AG10803 (cell line): ENCODE results near the gene ZNF236.

ENCODE experiments used
- DNase-seq: peaks from one replicate; pipeline ENCODE4 v3.0.0; 2010; ENCODE audit warnings: low read depth
- H3K4me3 ChIP-seq: 2 replicates; pipeline ENCODE4 v1.5.1; 2011; ENCODE audit warnings: mild to moderate bottlenecking, low read length, control low read depth
- CTCF ChIP-seq: conservative IDR thresholded peaks from 2 replicates; pipeline ENCODE4 v1.5.1; 2011; ENCODE audit warnings: mild to moderate bottlenecking, low read length, control low read depth, inconsistent platforms

The ZNF236 gene

GRCh38 chr18:76955524-76956170, 133.3 kb downstream of the ZNF236 start:
- H3K4me3 ChIP-seq = no peak overlapping the region
- TF ChIP-seq CTCF = no peak
- no peak for DNase-seq

- DNase-seq = no peak
- TF ChIP-seq CTCF = no peak
- H3K4me3 ChIP-seq = no peak overlapping the region
Measured at GRCh38 chr18:76956648-76957047, 134.3 kb downstream of the ZNF236 start.

GRCh38 chr18:76957384-76958355, 135.3 kb downstream of the ZNF236 start:
- TF ChIP-seq CTCF = no peak
- H3K4me3 ChIP-seq = no peak overlapping the region
- no peak for DNase-seq

GRCh38 chr18:76958692-76959341, 136.5 kb downstream of the ZNF236 start:
- no peak for TF ChIP-seq CTCF
- DNase-seq = no peak

GRCh38 chr18:76959605-76960004, 137.2 kb downstream of the ZNF236 start:
- no peak for TF ChIP-seq CTCF
- DNase-seq = no peak
- H3K4me3 ChIP-seq = no peak overlapping the region

More at GRCh38 chr18:76958692-76959341, 136.5 kb downstream of the ZNF236 start:
- H3K4me3 ChIP-seq = no peak overlapping the region

GRCh38 chr18:76960528-76961035, 138.2 kb downstream of the ZNF236 start:
- no peak overlapping the region for H3K4me3 ChIP-seq
- no peak for DNase-seq
- no peak for TF ChIP-seq CTCF
